ENCODE measurements around the gene HES6.

DNA sequence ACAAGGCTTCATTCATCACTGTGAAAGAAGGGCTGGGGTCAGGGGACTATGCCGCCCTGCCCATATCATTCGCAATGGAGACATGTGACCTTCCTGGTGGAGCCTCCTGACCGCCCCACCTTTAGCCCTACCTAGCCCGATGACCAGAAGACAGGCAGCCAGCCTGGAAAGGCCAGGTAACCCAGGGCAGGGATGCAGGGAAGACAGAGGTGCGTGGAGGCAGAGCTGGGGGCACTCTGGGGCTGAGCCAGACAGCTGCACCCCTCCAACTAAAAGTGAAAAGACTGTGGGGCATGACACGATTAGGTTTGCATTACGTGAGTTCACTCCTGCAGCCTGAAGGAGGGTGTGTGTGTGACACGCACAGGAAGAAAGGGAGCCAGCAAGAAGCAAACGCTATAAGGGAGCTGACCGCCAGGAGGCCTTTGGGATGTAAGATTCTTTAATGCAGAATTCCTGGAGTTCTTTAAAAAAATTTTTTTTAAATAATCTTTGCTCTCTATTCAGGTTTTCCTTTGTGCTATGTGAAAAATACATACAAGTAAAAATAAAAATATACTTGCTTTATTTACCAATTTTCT, 3.7 kb upstream of the HES6 start:
- TF ChIP-seq, protein P1, sequence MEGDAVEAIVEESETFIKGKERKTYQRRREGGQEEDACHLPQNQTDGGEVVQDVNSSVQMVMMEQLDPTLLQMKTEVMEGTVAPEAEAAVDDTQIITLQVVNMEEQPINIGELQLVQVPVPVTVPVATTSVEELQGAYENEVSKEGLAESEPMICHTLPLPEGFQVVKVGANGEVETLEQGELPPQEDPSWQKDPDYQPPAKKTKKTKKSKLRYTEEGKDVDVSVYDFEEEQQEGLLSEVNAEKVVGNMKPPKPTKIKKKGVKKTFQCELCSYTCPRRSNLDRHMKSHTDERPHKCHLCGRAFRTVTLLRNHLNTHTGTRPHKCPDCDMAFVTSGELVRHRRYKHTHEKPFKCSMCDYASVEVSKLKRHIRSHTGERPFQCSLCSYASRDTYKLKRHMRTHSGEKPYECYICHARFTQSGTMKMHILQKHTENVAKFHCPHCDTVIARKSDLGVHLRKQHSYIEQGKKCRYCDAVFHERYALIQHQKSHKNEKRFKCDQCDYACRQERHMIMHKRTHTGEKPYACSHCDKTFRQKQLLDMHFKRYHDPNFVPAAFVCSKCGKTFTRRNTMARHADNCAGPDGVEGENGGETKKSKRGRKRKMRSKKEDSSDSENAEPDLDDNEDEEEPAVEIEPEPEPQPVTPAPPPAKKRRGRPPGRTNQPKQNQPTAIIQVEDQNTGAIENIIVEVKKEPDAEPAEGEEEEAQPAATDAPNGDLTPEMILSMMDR (conservative IDR thresholded peaks at IDR 0.05; ENCODE audit: low read depth, low read length) = no peak
- TF ChIP-seq EZH2 (IDR thresholded peaks at IDR 0.05; ENCODE audit: borderline replicate concordance, low read depth, low read length, poor library complexity, severe bottlenecking) = no peak
